ENCODE data around the gene MRPS6. TPM values are rescaled to one million over a fixed set of nuclear protein-coding genes. Genes with fewer than 3 reads are reported as not detected.

Gene MRPS6
- total and polyA plus RNA-seq, 2 of the 4 experiments (the other 2 are of a cell fraction): 7.5 to 35.1 TPM

DNA sequence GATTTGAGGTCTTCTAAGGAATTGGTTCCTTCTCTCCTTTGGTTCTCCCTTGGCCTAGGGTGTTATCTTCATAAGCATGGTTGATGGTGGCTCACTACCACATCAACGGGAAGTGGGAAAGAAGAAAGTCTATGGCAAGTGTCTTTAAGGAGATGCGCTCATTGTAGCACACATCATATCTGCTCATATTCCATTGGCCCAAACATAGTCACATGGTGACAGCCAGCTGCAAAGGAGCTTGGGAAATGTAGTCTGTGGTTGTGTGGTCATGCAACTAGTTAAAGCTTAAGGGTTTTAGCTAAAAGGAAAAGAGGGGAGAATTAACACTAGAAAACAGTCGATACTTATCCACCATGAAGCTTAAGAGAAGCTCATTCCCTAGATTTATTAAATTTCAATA is 11.4 kb upstream of the MRPS6 start:
- no peak for TF ChIP-seq RFX5 (IDR thresholded peaks at IDR 0.05; ENCODE audit: low read depth, low read length)
- TF ChIP-seq, protein P1, sequence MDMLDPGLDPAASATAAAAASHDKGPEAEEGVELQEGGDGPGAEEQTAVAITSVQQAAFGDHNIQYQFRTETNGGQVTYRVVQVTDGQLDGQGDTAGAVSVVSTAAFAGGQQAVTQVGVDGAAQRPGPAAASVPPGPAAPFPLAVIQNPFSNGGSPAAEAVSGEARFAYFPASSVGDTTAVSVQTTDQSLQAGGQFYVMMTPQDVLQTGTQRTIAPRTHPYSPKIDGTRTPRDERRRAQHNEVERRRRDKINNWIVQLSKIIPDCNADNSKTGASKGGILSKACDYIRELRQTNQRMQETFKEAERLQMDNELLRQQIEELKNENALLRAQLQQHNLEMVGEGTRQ (IDR thresholded peaks at IDR 0.05; ENCODE audit: low read depth, low read length): peak; percentile 71
- Histone ChIP-seq H2BK15ac (ENCODE audit: low read depth, low read length) (no peak overlapping the region), H2BK5ac (ENCODE audit: low read depth, low read length, poor library complexity, severe bottlenecking) (no peak overlapping the region), H3K4ac (ENCODE audit: low read depth, low read length) (no peak overlapping the region), H3K18ac (ENCODE audit: low read depth, low read length) (no peak overlapping the region), H3K4me3 (ENCODE audit: insufficient read depth, low read depth, low read length) (no peak overlapping the region), H3K27ac (ENCODE audit: insufficient read depth, low read length) (no peak overlapping the region), H3K9me1 (ENCODE audit: insufficient read depth, low read length) (no peaks in the 10 kb centered on the region), H4K20me1 (ENCODE audit: insufficient read depth, low read length) (no peaks in the 10 kb centered on the region), H3K56ac (ENCODE audit: extremely low read depth, insufficient read depth, low read length) (no peak overlapping the region), H3K14ac (replicated peaks; ENCODE audit: low read depth, low read length) (no peak overlapping the region), H3K23ac (ENCODE audit: low read depth, low read length) (no peak overlapping the region), H4K8ac (ENCODE audit: low read depth in 2 of 2, low read length in 2 of 2) (no peak overlapping the region), H2AFZ (replicated peaks; ENCODE audit: low read length, poor library complexity) (no peak overlapping the region), H3K9me3 (ENCODE audit: control insufficient read depth, insufficient read depth, low read length) (no peaks in the 10 kb centered on the region), H3K4me1 (ENCODE audit: control insufficient read depth, insufficient read depth, low read length) (no peaks in the 10 kb centered on the region), H3K27me3 (ENCODE audit: control insufficient read depth, insufficient read depth, low read length) (peaks cover 16% of the 10 kb centered on the region), H2BK20ac (ENCODE audit: low read depth, low read length) (no peak overlapping the region), H3K36me3 (ENCODE audit: control insufficient read depth, insufficient read depth, low read length) (no peaks in the 10 kb centered on the region), H2BK120ac (ENCODE audit: low read depth, low read length) (no peak overlapping the region), H3K79me1 (ENCODE audit: low read depth in 1 of 2, low read length in 2 of 2) (no peaks in the 10 kb centered on the region), H2AK5ac (ENCODE audit: low read depth, low read length) (no peak overlapping the region), H3K4me2 (ENCODE audit: low read depth, low read length) (no peak overlapping the region), H4K5ac (ENCODE audit: low read depth, low read length) (no peak overlapping the region), H4K91ac (ENCODE audit: insufficient read depth, low read depth, low read length) (no peak overlapping the region), H2AK9ac (replicated peaks; ENCODE audit: low read depth, low read length, poor library complexity) (no peak overlapping the region), H3K9ac (ENCODE audit: low read depth, low read length) (no peak overlapping the region)
- in situ Hi-C loops (cut with MboI; ENCODE audit: low sequenced_read_pairs): no loop called here
- WGBS, 2 experiments (ENCODE audit: extremely low coverage in 2 of 2, insufficient read length in 1 of 2): no CpG with 5 or more reads among the region's 3 CpGs
- ATAC-seq (ENCODE audit: low read depth): 0 out of 2 replicates have a peak, but pooled peaks have one; percentile 54
- no peak for DNase-seq
- POLR2A ChIA-PET (ENCODE audit: unreplicated experiment): no interaction called here
- CTCF ChIA-PET: no interaction called here
- no TSS peak for BruUV-seq (replicated peaks)
- intact Hi-C loops (cut with micrococcal nuclease): no loop called here
- dilution Hi-C loops (cut with HindIII; ENCODE audit: low sequenced_read_pairs, unreplicated experiment): no loop called here
